Activated CD8-positive, alpha-beta T cell treated with anti-CD3 and anti-CD28 coated beads for 36 hours (primary cell): ENCODE measurements around the gene TRAFD1. TPM values are rescaled to one million over a fixed set of nuclear protein-coding genes. Genes with fewer than 3 reads are reported as not detected.

Experiments used
- ATAC-seq: fragments of 200-7000 bp; cut with Tn5 transposase; one replicate; pipeline ENCODE4 v1.10.0; 2021; ENCODE audit warnings: mild to moderate bottlenecking, moderate library complexity
- CTCF ChIA-PET: fragments of 350-600 bp; sonication (Branson Sonifier 250); formaldehyde crosslinking; loops from one replicate; lab custom pipeline; 2021; ENCODE audit warnings: antibody characterized with exemption; lab: Charles Lee
- POLR2A ChIA-PET: fragments of 350-600 bp; sonication (Branson Sonifier 250); formaldehyde crosslinking; loops from one replicate; lab custom pipeline; 2021; ENCODE audit warnings: antibody characterized with exemption; lab: Charles Lee
- DNase-seq: peaks from one replicate; pipeline ENCODE4 v3.0.0-alpha.2; 2020
- H3K27ac Mint-ChIP-seq: one replicate; pipeline ENCODE4 v1.8.0; 2021; ENCODE audit warnings: mild to moderate bottlenecking, mixed read lengths
- H3K27me3 Mint-ChIP-seq: one replicate; pipeline ENCODE4 v1.8.0; 2021; ENCODE audit warnings: mixed read lengths
- H3K36me3 Mint-ChIP-seq: one replicate; pipeline ENCODE4 v1.8.0; 2021; ENCODE audit warnings: low read depth, mixed read lengths
- H3K4me1 Mint-ChIP-seq: one replicate; pipeline ENCODE4 v1.8.0; 2021; ENCODE audit warnings: low read depth, mixed read lengths
- H3K4me3 Mint-ChIP-seq: one replicate; pipeline ENCODE4 v1.8.0; 2021; ENCODE audit warnings: mild to moderate bottlenecking, moderate library complexity, mixed read lengths
- H3K9me3 Mint-ChIP-seq: one replicate; pipeline ENCODE4 v1.8.0; 2021; ENCODE audit warnings: mixed read lengths
- intact Hi-C: fragments of 100-400 bp; cut with micrococcal nuclease; formaldehyde crosslinking; loops from one replicate; pipeline ENCODE4 v1.10.0; 2022
- total RNA-seq, 2 experiments: library from RNA; stranded (reverse); gene quantifications; one replicate each; pipeline ENCODE4 v1.2.3, GENCODE V29; 2021
- TF ChIP-seq, protein P1 (sequence below): fragments of 200-600 bp; IDR thresholded peaks from one replicate; pipeline ENCODE4 v1.8.0; 2022; ENCODE audit warnings: antibody characterized with exemption, mild to moderate bottlenecking

The TRAFD1 gene
- total RNA-seq, 2 experiments from 2014 or later, result 34.6 to 35.8 TPM

DNA sequence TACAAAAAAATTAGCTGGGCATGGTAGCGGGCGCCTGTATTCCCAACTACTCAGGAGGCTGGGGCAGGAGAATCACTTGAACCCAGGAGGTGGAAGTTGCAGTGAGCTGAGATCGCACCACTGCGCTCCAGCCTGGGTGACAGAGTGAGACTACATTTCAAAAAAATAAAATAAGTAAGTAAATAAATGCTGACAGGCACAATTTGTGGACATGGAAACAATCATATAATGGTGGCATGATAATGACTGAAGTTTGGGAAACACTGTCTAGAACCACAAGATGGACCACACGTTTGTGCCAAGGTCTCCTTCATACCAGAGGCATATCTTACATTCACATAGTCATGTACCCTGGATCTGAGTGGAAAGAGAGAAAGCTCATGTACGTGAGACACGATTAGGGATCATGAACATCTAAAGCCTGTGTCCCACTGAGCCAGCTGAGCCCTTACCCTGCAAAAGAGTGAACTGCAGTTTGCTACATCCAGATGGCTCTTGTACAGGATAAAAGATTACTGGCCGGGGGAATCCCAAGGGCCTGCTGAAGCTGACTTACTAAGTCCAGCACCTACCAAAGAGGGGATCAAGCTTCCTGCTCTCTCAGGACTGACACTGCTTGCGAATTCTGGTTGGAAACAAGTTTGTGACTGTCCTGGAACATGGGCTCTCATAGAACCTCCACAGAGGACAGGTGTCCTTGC, 62.9 kb downstream of the TRAFD1 start:
- H3K27ac Mint-ChIP-seq, result no peak overlapping the region
- no peaks in the 10 kb centered on the region for H3K27me3 Mint-ChIP-seq
- no peak overlapping the region for H3K4me3 Mint-ChIP-seq
- H3K36me3 Mint-ChIP-seq, result peaks cover 23% of the 10 kb centered on the region
- ChIA-PET POLR2A (no interaction called here), CTCF (interaction anchor here (2.9 kb wide), 1 partner anchor 10 kb away, joined by 13 read pairs; no protein-coding TSS in a partner anchor)
- H3K9me3 Mint-ChIP-seq, result no peaks in the 10 kb centered on the region
- peaks cover 7% of the 10 kb centered on the region for H3K4me1 Mint-ChIP-seq
- DNase-seq (no peak), ATAC-seq (no peak)
- TF ChIP-seq, protein P1, sequence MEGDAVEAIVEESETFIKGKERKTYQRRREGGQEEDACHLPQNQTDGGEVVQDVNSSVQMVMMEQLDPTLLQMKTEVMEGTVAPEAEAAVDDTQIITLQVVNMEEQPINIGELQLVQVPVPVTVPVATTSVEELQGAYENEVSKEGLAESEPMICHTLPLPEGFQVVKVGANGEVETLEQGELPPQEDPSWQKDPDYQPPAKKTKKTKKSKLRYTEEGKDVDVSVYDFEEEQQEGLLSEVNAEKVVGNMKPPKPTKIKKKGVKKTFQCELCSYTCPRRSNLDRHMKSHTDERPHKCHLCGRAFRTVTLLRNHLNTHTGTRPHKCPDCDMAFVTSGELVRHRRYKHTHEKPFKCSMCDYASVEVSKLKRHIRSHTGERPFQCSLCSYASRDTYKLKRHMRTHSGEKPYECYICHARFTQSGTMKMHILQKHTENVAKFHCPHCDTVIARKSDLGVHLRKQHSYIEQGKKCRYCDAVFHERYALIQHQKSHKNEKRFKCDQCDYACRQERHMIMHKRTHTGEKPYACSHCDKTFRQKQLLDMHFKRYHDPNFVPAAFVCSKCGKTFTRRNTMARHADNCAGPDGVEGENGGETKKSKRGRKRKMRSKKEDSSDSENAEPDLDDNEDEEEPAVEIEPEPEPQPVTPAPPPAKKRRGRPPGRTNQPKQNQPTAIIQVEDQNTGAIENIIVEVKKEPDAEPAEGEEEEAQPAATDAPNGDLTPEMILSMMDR, result no peak
- intact Hi-C loops, result no loop called here

DNA sequence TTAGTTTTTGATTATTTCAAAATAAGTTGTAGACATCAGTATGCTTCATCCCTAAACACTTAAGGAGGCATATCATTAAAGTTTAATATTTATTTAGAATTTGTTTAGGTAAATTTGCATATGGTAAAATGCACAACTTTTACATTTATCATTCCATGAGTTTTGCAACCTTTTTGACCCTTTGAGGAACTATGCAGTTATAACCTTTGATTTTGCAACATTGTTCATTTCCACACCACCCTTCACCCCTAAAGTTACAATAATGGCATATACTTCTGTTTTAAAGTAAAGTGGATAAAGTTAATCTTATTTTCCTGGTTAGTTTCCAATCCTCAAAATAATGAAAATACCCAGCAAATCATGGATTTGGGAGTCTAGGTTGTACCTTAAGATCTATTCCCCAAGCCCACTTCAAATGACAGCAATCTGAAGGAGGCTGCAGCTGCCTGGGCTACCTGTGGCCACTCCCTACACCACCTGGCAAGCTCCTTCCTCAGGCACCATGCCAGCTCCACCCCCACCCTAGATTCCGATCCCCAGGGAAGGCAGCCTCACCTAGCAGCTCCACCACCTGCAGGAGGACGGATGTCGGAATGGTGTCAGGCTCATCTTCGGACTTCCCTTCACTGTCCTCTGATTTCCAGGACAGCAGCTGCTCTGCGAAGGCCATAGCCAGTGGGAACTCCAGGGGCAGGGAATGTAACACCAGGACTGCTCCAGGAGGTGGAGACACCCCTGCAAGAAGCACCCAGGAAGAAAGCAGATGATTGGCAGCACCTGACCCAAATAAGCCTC, 65.1 kb downstream of the TRAFD1 start:
- intact Hi-C loops, result no loop called here
- ATAC-seq, result no peak
- Mint-ChIP-seq H3K4me3 (no peak overlapping the region), H3K36me3 (peaks cover 16% of the 10 kb centered on the region), H3K27ac (no peak overlapping the region), H3K9me3 (no peaks in the 10 kb centered on the region), H3K4me1 (no peaks in the 10 kb centered on the region), H3K27me3 (no peaks in the 10 kb centered on the region)
- no peak for DNase-seq
- ChIA-PET POLR2A (interaction anchor here (1.2 kb wide), 1 partner anchor 24 kb away, joined by 3 read pairs; no protein-coding TSS in a partner anchor), CTCF (no interaction called here)
- TF ChIP-seq, protein P1, result no peak

DNA sequence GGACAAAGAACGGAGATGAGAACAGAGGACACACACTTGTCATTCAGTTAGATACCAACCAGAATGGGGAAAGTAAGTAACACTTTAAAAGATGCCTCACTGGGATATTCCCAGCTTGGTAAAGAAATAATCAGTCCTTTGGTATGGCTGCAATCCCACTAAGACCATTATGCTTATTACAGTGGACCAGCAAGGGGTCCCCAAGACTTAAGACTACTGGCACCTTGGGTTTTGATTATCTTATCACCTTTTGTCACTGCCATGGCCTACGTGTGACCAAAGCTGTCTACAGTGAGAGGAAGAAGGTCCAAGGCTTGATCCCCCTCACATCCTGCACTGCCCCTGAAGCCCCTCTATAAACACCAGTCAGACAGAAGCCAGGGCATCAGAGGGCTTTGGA, 65.8 kb downstream of the TRAFD1 start:
- H3K36me3 Mint-ChIP-seq, result peaks cover 16% of the 10 kb centered on the region
- H3K27ac Mint-ChIP-seq, result no peak overlapping the region
- H3K4me1 Mint-ChIP-seq, result no peaks in the 10 kb centered on the region
- H3K9me3 Mint-ChIP-seq, result no peaks in the 10 kb centered on the region
- ChIA-PET CTCF (no interaction called here), POLR2A (interaction anchor here (1.2 kb wide), 1 partner anchor 23 kb away, joined by 3 read pairs; no protein-coding TSS in a partner anchor)
- no peak overlapping the region for H3K4me3 Mint-ChIP-seq
- TF ChIP-seq, protein P1, result no peak
- intact Hi-C loops, result no loop called here
- ATAC-seq (no peak), DNase-seq (no peak)
- H3K27me3 Mint-ChIP-seq, result no peaks in the 10 kb centered on the region

DNA sequence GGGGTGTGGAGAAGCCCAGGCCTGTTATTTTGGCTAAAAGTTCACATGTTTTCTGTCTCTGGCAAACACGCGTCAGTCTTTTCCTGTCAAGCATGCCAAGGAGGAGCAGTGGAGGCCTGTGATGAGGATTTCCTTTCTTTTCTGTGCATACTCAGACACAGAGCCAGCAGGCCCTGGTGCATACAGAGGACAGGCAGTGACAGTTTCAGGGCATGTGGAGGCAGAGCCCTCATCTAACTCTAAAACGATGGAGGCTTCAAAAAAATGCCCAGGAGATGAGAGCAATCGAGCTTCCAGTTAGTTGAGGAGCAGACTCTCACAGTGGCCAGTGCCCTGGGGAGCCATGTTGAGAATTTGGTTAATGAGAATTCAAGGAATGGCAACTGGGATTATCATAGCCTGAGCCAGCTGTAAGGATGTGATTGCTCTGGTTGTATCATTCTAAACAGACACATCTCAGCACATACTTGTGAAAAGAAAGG, 66.5 kb downstream of the TRAFD1 start:
- Mint-ChIP-seq H3K4me3 (no peak overlapping the region), H3K9me3 (no peaks in the 10 kb centered on the region), H3K4me1 (no peaks in the 10 kb centered on the region), H3K27me3 (no peaks in the 10 kb centered on the region), H3K36me3 (peaks cover 16% of the 10 kb centered on the region), H3K27ac (no peak overlapping the region)
- no peak for ATAC-seq
- CTCF ChIA-PET, result interaction anchor here (2.7 kb wide), 1 partner anchor 195 kb away, joined by 9 read pairs; no protein-coding TSS in a partner anchor
- intact Hi-C loops, result no loop called here
- TF ChIP-seq, protein P1, result no peak
- POLR2A ChIA-PET, result interaction anchor here (1.2 kb wide), 1 partner anchor 23 kb away, joined by 3 read pairs; no protein-coding TSS in a partner anchor
- no peak for DNase-seq
